Gastroesophageal sphincter (tissue), 4 donors: Measurements from ENCODE around the gene PPBP. TPM values are rescaled to one million over a fixed set of nuclear protein-coding genes. Genes with fewer than 3 reads are reported as not detected.

Source experiments
- ATAC-seq: fragments of 150-250 bp; one replicate; pipeline ENCODE4 v1.9.1; 2016; ENCODE audit warnings: mild to moderate bottlenecking, moderate library complexity
- H3K27ac ChIP-seq, 4 donors: fragments of 200-600 bp; sonication (generic) in 3 of 4; 1 replicate in 3 of 4; 2 replicates in 1 of 4; pipeline ENCODE4 v1.5.1; 2016 to 2019
- H3K27me3 ChIP-seq: fragments of 200-600 bp; sonication (generic); one replicate; pipeline ENCODE4 v1.5.1; 2019
- H3K36me3 ChIP-seq, 2 donors: fragments of 200-600 bp; sonication (generic); one replicate each; pipeline ENCODE4 v1.5.1; 2019; ENCODE audit warnings: control low read depth in 1 of 2
- H3K4me1 ChIP-seq, 3 donors: fragments of 200-600 bp; sonication (generic); 1 replicate in 2 of 3; 2 replicates in 1 of 3; pipeline ENCODE4 v1.5.1; 2016 to 2019; ENCODE audit warnings: control low read depth in 2 of 3
- H3K4me3 ChIP-seq, 2 donors: fragments of 200-600 bp; sonication (generic); one replicate each; pipeline ENCODE4 v1.5.1; 2019; ENCODE audit warnings: mild to moderate bottlenecking in 1 of 2, moderate library complexity in 1 of 2
- H3K9me3 ChIP-seq, 3 donors: fragments of 200-600 bp; sonication (generic); one replicate each; pipeline ENCODE4 v1.5.1; 2017 to 2019; ENCODE audit warnings: control low read depth in 2 of 3
- CTCF ChIP-seq, 4 experiments: fragments of 200-600 bp in 2 of 4; fragments of 450-650 bp in 2 of 4; sonication (generic) in 1 of 4; IDR thresholded peaks; one replicate each; pipeline ENCODE4 v1.5.1; 2017 to 2019; ENCODE audit warnings: antibody characterized with exemption in 4 of 4, mild to moderate bottlenecking in 2 of 4, moderate library complexity in 2 of 4
- EP300 ChIP-seq: sonication (generic); formaldehyde crosslinking; IDR thresholded peaks from one replicate; pipeline ENCODE4 v1.6.1; 2017; ENCODE audit warnings: antibody characterized with exemption, mild to moderate bottlenecking
- POLR2A ChIP-seq, 2 donors: fragments of 450-650 bp; IDR thresholded peaks; one replicate each; pipeline ENCODE4 v1.6.1; 2017; ENCODE audit warnings: antibody characterized with exemption in 2 of 2, mild to moderate bottlenecking in 2 of 2, moderate library complexity in 1 of 2
- POLR2AphosphoS5 ChIP-seq: sonication (generic); formaldehyde crosslinking; IDR thresholded peaks from one replicate; pipeline ENCODE4 v1.6.1; 2017; ENCODE audit warnings: antibody characterized with exemption
- WGBS, 2 donors: methylation state at CpG; one replicate each; pipeline ENCODE4 v1.1.5; 2018; ENCODE audit warnings: low coverage in 1 of 2; 5-methylcytosine and 5-hydroxymethylcytosine counted together
- total RNA-seq, 4 donors: library from RNA; depleted of rRNA; stranded (reverse); fragments of >200 nt; gene quantifications; one replicate each; pipeline ENCODE4 v1.1.0, GENCODE V29; 2016

Gene PPBP
- total RNA-seq, 4 donors from 2014 or later: not detected

GRCh38 chr4:74030285-74030684 is 42.3 kb upstream of the PPBP start:
- no peak for TF ChIP-seq POLR2A (IDR thresholded peaks at IDR 0.05)
- TF ChIP-seq EP300: no peak
- TF ChIP-seq CTCF (IDR thresholded peaks at IDR 0.05): no peak
- TF ChIP-seq POLR2AphosphoS5: no peak
- ATAC-seq: no peak

GRCh38 chr4:74028504-74028903 is 40.5 kb upstream of the PPBP start:
- H3K4me3 ChIP-seq: no peak overlapping the region
- H3K9me3 ChIP-seq: peaks cover 0 to 6% (median 0%) of the 10 kb centered on the region in 3 donors
- no peaks in the 10 kb centered on the region for H3K27me3 ChIP-seq
- no peaks in the 10 kb centered on the region for H3K4me1 ChIP-seq
- H3K36me3 ChIP-seq: no peaks in the 10 kb centered on the region
- H3K27ac ChIP-seq: no peak overlapping the region
- WGBS, 2 donors: 11 to 50% methylated on average over 1 of the region's 1 CpG
- ATAC-seq: no peak
- TF ChIP-seq EP300 (no peak), CTCF (IDR thresholded peaks at IDR 0.05) (no peak), POLR2A (IDR thresholded peaks at IDR 0.05) (no peak), POLR2AphosphoS5 (no peak)

More at GRCh38 chr4:74030285-74030684, 42.3 kb upstream of the PPBP start:
- Histone ChIP-seq H3K4me1 (no peaks in the 10 kb centered on the region), H3K27me3 (no peaks in the 10 kb centered on the region), H3K36me3 (no peaks in the 10 kb centered on the region), H3K27ac (no peak overlapping the region), H3K4me3 (no peak overlapping the region), H3K9me3 (peaks cover 0 to 6% (median 0%) of the 10 kb centered on the region in 3 donors)

DNA sequence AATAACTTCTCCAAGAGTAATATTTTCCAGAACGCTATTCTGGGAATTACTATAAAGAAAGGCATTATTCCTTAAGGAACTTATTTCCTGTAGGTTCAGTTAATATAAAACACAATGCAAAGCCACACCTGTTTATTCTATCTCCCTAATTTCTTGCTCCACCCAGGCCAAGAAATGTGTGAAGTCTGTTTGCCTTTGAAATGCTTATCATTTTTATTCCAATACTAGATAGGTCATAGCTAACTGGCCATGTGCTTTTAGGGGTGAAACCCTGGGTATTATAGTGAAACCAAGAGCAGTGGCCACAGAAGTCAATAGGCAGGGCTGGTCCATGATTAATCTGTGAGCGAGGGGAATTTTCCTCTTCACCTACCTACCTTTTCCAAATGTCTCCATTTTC is 35.7 kb upstream of the PPBP start:
- no peak overlapping the region for H3K27ac ChIP-seq
- no peak for TF ChIP-seq POLR2AphosphoS5
- no peak for TF ChIP-seq POLR2A (IDR thresholded peaks at IDR 0.05)
- no peak for TF ChIP-seq EP300
- TF ChIP-seq CTCF (IDR thresholded peaks at IDR 0.05): no peak
- H3K4me1 ChIP-seq: no peaks in the 10 kb centered on the region
- peaks cover 0 to 6% (median 0%) of the 10 kb centered on the region in 3 donors for H3K9me3 ChIP-seq
- H3K27me3 ChIP-seq: no peaks in the 10 kb centered on the region
- ATAC-seq: no peak
- 78 to 90% methylated on average over 1 to 2 of the region's 2 CpGs for WGBS, 2 donors
- no peak overlapping the region for H3K4me3 ChIP-seq
- H3K36me3 ChIP-seq: no peaks in the 10 kb centered on the region

GRCh38 chr4:74021601-74022000 is 33.6 kb upstream of the PPBP start:
- Histone ChIP-seq H3K4me3 (no peak overlapping the region), H3K4me1 (no peaks in the 10 kb centered on the region), H3K27me3 (no peaks in the 10 kb centered on the region), H3K27ac (no peak overlapping the region), H3K9me3 (peaks cover 0 to 6% (median 0%) of the 10 kb centered on the region in 3 donors), H3K36me3 (no peaks in the 10 kb centered on the region)
- no peak for ATAC-seq
- TF ChIP-seq CTCF (IDR thresholded peaks at IDR 0.05): no peak
- no peak for TF ChIP-seq POLR2AphosphoS5
- TF ChIP-seq POLR2A (IDR thresholded peaks at IDR 0.05): no peak
- TF ChIP-seq EP300: no peak
- 0 to 55% methylated on average over 1 to 2 of the region's 2 CpGs for WGBS, 2 donors

- H3K36me3 ChIP-seq: no peaks in the 10 kb centered on the region
- H3K4me1 ChIP-seq: no peaks in the 10 kb centered on the region
- H3K27me3 ChIP-seq: no peaks in the 10 kb centered on the region
- no peak overlapping the region for H3K4me3 ChIP-seq
- 60 to 100% methylated on average over 1 to 3 of the region's 3 CpGs for WGBS, 2 donors
- H3K9me3 ChIP-seq: no peaks in the 10 kb centered on the region
- no peak for ATAC-seq
- no peak for TF ChIP-seq POLR2AphosphoS5
- no peak for TF ChIP-seq EP300
- no peak for TF ChIP-seq CTCF (IDR thresholded peaks at IDR 0.05)
- no peak for TF ChIP-seq POLR2A (IDR thresholded peaks at IDR 0.05)
- no peak overlapping the region for H3K27ac ChIP-seq
Observed at GRCh38 chr4:74018771-74019170, 30.8 kb upstream of the PPBP start.
